WERI-Rb-1 (cell line): ENCODE measurements around the gene ROBO1.

ENCODE experiments used
- DNase-seq: peaks from one replicate; pipeline ENCODE4 v3.0.0-alpha.2; 2020
- H3K27ac ChIP-seq: fragments of 250-450 bp; sonication (Bioruptor Pico); 2 replicates; pipeline ENCODE4 v1.5.1; 2020; ENCODE audit warnings: mild to moderate bottlenecking, moderate library complexity
- H3K27me3 ChIP-seq: fragments of 250-450 bp; sonication (Bioruptor Pico); 2 replicates; pipeline ENCODE4 v1.5.1; 2021; ENCODE audit warnings: mild to moderate bottlenecking, low read depth, moderate library complexity; ENCODE audit not compliant: insufficient read depth, severe bottlenecking
- H3K36me3 ChIP-seq: fragments of 250-450 bp; sonication (Bioruptor Pico); 2 replicates; pipeline ENCODE4 v1.5.1; 2020; ENCODE audit warnings: mild to moderate bottlenecking, moderate library complexity
- H3K4me3 ChIP-seq: 2 replicates; pipeline ENCODE4 v1.5.1; 2011; ENCODE audit warnings: low read depth, mild to moderate bottlenecking, control low read depth, low read length
- H3K9me3 ChIP-seq: fragments of 250-450 bp; sonication (Bioruptor Pico); 2 replicates; pipeline ENCODE4 v1.5.1; 2021; ENCODE audit warnings: mild to moderate bottlenecking, moderate library complexity; ENCODE audit not compliant: severe bottlenecking
- TF ChIP-seq, protein P1 (sequence below): IDR thresholded peaks from 2 replicates; pipeline ENCODE4 v1.5.1; 2011; ENCODE audit warnings: low read depth, mild to moderate bottlenecking, control low read depth, inconsistent platforms, low read length

ROBO1 gene

DNA sequence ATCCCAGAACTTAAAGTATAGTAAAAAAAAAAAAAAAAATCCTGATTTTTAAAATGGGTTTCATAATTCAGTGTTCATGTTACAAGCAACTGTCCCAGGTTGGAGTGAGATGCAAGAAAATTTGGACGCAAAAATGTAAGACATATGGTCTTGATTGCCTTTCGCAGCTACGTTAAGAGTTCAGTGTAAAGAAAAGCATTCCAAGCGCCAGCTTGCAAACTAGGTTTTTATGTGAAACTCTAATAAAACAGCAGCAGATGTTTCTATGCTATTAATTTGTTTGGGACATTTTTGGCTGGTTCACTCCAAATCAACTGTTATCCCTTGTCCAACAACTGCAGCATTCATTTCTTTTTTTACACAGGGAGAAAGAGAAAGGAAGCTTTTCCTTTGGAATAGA is 957.8 kb downstream of the ROBO1 start:
- TF ChIP-seq, protein P1, sequence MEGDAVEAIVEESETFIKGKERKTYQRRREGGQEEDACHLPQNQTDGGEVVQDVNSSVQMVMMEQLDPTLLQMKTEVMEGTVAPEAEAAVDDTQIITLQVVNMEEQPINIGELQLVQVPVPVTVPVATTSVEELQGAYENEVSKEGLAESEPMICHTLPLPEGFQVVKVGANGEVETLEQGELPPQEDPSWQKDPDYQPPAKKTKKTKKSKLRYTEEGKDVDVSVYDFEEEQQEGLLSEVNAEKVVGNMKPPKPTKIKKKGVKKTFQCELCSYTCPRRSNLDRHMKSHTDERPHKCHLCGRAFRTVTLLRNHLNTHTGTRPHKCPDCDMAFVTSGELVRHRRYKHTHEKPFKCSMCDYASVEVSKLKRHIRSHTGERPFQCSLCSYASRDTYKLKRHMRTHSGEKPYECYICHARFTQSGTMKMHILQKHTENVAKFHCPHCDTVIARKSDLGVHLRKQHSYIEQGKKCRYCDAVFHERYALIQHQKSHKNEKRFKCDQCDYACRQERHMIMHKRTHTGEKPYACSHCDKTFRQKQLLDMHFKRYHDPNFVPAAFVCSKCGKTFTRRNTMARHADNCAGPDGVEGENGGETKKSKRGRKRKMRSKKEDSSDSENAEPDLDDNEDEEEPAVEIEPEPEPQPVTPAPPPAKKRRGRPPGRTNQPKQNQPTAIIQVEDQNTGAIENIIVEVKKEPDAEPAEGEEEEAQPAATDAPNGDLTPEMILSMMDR = no peak
- Histone ChIP-seq H3K36me3 (no peaks in the 10 kb centered on the region), H3K4me3 (no peak overlapping the region), H3K9me3 (no peaks in the 10 kb centered on the region), H3K27ac (no peak overlapping the region), H3K27me3 (no peaks in the 10 kb centered on the region)
- no peak for DNase-seq

DNA sequence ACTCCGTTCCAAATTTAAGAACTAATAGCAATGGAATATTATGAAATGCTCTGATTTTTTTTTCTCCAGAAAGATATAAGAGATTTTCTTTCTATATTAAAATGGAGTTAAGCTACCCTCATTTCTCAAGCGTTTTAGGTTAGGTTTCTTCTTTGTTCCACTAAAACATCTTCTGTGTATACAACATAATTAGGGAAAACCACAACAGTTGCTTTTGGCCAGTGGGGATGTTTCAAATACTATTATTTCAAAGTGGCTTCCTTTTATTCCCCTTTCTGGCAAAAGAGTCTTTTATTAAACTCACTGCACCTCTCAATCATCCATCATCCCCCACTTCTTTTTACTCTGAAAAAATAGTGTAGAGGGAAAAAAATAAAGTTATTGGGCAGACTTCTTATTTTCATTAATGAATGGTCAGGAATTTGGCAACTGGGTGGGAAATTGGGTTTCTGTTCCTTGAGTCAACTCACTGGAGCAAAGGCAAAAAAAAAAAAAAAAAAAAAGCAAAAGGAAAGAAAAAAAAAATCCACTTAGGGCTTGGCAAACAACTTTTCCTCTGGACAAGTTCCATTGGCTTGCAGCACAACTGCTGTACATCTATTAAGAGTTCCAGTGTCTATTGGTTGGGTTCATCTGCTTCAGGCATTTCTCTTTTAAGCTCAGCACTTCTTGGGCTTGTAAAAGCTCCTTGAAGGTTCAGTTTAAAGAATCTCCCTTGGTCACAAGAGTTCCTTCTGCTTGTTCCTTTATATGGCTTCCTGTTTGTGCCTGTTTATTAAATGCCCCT is 963.4 kb downstream of the ROBO1 start:
- Histone ChIP-seq H3K4me3 (no peak overlapping the region), H3K27me3 (no peaks in the 10 kb centered on the region), H3K9me3 (no peaks in the 10 kb centered on the region), H3K27ac (no peak overlapping the region), H3K36me3 (no peaks in the 10 kb centered on the region)
- no peak for DNase-seq
- TF ChIP-seq, protein P1 = no peak

DNA sequence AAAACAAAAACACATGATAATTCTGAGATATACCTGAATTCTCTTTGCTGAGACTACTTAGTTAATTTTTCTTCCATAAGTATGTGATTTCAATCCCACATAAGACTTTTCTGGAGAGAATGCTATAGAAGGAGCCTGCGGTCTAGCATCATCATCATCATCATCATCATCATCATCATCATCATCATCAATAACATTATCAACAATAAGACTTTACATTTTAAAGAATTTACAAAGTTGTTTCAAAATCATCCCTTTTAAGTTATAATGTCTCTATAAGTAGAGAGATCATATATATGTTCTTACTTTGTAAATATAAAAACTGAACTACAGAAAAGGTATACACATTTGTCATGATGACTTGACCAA is 965.3 kb downstream of the ROBO1 start:
- no peak overlapping the region for H3K27ac ChIP-seq
- TF ChIP-seq, protein P1 = no peak
- no peaks in the 10 kb centered on the region for H3K27me3 ChIP-seq
- H3K36me3 ChIP-seq = no peaks in the 10 kb centered on the region
- DNase-seq = no peak
- H3K9me3 ChIP-seq = no peaks in the 10 kb centered on the region
- no peak overlapping the region for H3K4me3 ChIP-seq

DNA sequence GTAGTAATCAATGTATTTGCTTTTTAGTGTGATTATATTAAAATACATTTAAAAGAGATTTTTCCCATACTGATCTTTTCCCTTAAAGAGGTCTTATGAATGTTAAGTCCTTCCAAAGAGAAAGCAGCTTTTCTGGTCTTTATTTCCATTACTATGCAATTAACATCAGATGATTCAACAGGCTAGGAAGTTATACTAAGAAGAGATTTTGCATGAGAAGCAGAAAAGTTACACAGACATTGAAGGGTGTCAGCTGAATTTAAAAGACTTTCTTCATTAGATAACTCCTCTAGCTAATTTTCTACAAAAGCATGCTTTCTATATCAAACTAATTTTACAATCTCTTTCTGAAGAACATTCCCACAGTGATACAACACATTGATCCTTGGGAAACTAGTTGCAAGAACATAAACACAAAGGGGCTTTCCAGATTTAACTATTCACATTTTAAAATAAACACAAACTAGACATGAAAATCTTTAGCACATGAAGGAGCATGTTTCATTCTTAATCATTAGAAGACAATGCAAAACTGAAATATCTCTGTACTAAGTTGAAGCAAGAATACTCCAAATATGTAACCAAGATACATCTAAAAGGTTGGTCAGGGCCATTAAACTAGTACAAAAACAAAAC is 965.8 kb downstream of the ROBO1 start:
- Histone ChIP-seq H3K4me3 (no peak overlapping the region), H3K9me3 (no peaks in the 10 kb centered on the region), H3K36me3 (no peaks in the 10 kb centered on the region), H3K27me3 (no peaks in the 10 kb centered on the region), H3K27ac (no peak overlapping the region)
- no peak for DNase-seq
- TF ChIP-seq, protein P1 = no peak

DNA sequence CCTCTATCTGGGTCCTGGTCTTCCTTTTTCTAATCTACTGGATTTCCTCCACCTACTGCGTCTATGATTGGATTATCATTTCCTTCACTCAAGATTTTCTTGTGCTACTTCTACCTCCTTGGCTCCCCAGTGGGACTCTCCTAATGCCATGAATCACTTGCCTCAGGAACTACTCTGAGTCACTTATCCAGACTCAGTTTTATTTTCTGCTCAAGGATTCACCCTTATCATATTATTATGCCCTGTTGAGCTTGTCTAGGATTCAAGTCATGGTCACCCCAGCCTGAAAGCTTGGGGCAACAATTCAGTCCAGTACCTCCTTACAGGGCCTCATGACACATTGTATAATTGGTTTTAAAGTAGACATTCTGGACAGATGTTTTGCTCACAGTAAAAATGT is 968.1 kb downstream of the ROBO1 start:
- no peak for DNase-seq
- H3K9me3 ChIP-seq = no peaks in the 10 kb centered on the region
- H3K27ac ChIP-seq = no peak overlapping the region
- no peaks in the 10 kb centered on the region for H3K36me3 ChIP-seq
- no peak overlapping the region for H3K4me3 ChIP-seq
- TF ChIP-seq, protein P1 = no peak
- H3K27me3 ChIP-seq = no peaks in the 10 kb centered on the region
